GM12873 (cell line): ENCODE results near the gene MTHFD2L.

Experiments
- CTCF ChIP-seq: IDR thresholded peaks from 2 replicates; pipeline ENCODE4 v1.5.1; 2012; ENCODE audit warnings: low read depth, mild to moderate bottlenecking, moderate library complexity, low read length, control low read depth; ENCODE audit not compliant: insufficient read depth; ENCODE audit errors: missing control alignments

The MTHFD2L gene

DNA sequence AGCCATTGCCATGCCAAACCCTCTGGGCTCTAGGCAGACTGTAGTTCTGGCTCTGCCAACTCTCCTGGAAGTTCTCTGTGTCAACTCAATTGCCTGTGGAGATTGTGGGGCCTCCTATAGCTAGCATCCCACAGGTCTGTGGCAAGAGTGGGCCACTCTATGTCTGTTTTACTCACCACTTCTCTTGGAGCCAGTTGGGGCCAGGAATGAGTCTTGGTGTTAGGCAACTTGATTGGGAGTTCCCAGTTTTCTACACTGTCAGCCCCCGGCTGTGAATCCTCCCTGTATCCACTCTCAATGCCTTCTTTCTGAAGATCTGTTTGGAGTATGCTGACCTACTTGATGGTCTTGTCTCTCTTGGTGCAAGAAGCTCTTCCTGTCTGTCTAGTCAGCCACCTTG lies 102.1 kb downstream of the MTHFD2L start:
- TF ChIP-seq CTCF: no peak

- TF ChIP-seq CTCF: no peak
Observed at GRCh38 chr4:74262522-74262921, 104.6 kb downstream of the MTHFD2L start.

- TF ChIP-seq CTCF: no peak
Observed at GRCh38 chr4:74263551-74263950, 105.6 kb downstream of the MTHFD2L start.

- TF ChIP-seq CTCF: no peak
Observed at GRCh38 chr4:74266081-74266480, 108.2 kb downstream of the MTHFD2L start.

DNA sequence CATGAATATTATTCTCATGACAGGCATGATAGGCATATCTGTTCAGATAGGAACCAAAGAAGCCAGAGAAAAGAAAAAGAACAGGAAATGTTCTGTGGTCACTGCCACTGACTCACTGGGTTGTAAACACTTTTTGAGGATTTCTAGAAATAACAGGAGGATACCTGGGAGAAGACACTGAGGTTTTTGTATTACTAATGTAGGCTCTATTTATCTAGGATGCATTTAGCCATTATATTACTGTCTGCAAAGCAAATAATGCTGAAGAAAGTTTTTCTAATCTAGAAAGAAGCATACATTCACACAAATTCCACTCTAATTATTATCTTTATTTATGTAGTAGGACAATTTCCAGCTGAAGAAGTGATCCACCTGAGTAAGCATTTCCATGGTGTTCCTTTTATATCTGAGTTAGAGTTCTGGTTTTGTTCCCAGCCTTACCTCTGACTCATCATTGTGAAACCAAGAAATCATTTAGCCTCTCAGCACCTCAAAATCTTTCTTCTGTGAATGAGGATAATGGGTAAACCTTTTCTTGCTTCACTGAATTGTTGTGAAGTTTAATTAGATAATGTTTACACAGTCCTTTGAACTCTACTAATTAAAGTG lies 110.2 kb downstream of the MTHFD2L start:
- no peak for TF ChIP-seq CTCF

DNA sequence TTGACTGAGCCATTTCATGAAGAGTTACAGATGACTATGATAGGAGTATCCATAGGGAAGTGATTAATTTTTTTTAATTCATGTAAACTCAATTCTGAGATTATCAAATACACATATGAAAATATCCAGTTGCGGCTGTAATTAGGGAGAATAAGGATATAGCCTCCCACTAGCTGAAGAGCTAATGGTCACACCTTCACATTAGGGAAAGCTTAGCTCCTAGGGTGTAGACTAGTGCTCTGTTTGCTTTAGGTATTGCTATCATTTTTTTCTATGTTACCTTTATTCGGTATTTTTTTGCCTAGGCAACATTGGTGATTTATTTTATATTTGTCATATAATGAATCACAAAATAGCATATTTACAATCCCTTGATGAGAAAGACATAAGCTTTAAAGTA lies 110.7 kb downstream of the MTHFD2L start:
- no peak for TF ChIP-seq CTCF

GRCh38 chr4:74278490-74278889 lies 120.6 kb downstream of the MTHFD2L start:
- TF ChIP-seq CTCF: no peak
